ENCODE data around the gene UQCRC2.

UQCRC2 gene

DNA sequence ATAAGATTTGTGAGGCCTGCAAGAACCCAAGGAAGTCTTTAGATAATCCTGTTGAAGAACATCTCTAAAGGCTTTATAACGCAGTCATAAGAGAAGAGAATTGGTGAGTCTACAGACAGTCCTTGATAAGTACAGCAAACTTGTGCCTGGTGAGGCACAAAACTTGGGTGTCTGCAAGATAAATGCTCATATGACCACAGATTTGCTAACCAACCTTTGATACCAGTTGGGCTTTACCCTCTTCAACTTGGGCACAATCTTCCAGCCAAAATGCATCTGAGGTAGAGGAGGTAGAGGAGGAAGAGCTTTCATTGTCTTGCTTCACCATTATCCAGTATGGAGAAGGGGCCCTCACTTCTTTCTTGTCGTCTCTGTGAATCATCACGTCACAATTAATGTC lies 30.9 kb downstream of the UQCRC2 start:
- TF ChIP-seq, protein P1, sequence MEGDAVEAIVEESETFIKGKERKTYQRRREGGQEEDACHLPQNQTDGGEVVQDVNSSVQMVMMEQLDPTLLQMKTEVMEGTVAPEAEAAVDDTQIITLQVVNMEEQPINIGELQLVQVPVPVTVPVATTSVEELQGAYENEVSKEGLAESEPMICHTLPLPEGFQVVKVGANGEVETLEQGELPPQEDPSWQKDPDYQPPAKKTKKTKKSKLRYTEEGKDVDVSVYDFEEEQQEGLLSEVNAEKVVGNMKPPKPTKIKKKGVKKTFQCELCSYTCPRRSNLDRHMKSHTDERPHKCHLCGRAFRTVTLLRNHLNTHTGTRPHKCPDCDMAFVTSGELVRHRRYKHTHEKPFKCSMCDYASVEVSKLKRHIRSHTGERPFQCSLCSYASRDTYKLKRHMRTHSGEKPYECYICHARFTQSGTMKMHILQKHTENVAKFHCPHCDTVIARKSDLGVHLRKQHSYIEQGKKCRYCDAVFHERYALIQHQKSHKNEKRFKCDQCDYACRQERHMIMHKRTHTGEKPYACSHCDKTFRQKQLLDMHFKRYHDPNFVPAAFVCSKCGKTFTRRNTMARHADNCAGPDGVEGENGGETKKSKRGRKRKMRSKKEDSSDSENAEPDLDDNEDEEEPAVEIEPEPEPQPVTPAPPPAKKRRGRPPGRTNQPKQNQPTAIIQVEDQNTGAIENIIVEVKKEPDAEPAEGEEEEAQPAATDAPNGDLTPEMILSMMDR (IDR thresholded peaks at IDR 0.05; ENCODE audit: low read depth, low read length), result no peak

DNA sequence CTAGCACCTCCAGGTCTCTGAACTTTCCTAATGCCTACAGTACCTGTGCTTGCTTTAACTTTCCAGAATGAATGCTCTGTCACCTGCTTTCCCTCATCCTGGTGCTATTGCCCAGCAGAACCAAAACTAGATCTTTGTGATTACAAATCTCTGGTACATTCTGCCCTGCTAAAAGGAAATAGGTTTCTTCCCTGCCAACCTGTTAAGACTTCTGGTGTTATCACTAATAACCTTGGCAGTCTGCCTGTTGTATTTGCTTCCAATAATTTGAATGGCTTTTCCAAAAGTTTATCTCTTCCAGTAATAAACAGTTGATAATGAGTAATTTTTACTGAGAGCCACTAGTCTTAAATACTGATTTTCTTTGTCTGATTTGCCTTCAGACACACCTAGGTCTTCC lies 32.4 kb downstream of the UQCRC2 start:
- no peak overlapping the region for H3K4me3 ChIP-seq (ENCODE audit: low read depth, low read length)
- TF ChIP-seq, protein P1 (IDR thresholded peaks at IDR 0.05; ENCODE audit: low read depth, low read length), result no peak

More for the DNA sequence above, 30.9 kb downstream of the UQCRC2 start:
- H3K4me3 ChIP-seq (ENCODE audit: low read depth, low read length), result no peak overlapping the region

GRCh38 chr16:21986692-21987246 lies 33.6 kb downstream of the UQCRC2 start:
- TF ChIP-seq, protein P1 (IDR thresholded peaks at IDR 0.05; ENCODE audit: low read depth, low read length), result no peak
- H3K4me3 ChIP-seq (ENCODE audit: low read depth, low read length), result no peak overlapping the region

DNA sequence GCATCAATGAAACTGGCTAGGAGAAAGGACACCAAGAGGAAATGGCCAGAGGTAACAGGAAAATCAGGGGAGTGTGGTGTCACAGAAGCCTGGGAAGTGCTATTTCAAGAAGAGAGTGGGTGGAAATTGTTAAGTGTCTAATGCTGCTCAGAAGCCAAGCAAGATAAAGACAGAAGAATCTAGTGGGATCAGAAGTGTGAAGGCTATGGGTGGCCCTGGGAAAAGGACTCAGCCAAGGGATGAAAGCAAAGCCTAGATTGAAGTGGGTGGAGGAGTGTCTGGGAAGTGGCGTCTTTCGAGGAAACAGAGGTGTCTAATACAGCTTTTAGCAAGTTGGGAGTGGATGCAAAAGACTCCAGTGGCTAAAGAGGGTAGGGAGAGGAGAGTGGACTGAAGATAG lies 34.3 kb downstream of the UQCRC2 start:
- TF ChIP-seq, protein P1 (IDR thresholded peaks at IDR 0.05; ENCODE audit: low read depth, low read length), result no peak

GRCh38 chr16:21989133-21989532 lies 36.0 kb downstream of the UQCRC2 start:
- no peak overlapping the region for H3K4me3 ChIP-seq (ENCODE audit: low read depth, low read length)
- TF ChIP-seq, protein P1 (IDR thresholded peaks at IDR 0.05; ENCODE audit: low read depth, low read length), result no peak

More for the DNA sequence above, 34.3 kb downstream of the UQCRC2 start:
- H3K4me3 ChIP-seq (ENCODE audit: low read depth, low read length), result no peak overlapping the region

GRCh38 chr16:21989751-21990150 lies 36.6 kb downstream of the UQCRC2 start:
- TF ChIP-seq, protein P1 (IDR thresholded peaks at IDR 0.05; ENCODE audit: low read depth, low read length), result no peak

DNA sequence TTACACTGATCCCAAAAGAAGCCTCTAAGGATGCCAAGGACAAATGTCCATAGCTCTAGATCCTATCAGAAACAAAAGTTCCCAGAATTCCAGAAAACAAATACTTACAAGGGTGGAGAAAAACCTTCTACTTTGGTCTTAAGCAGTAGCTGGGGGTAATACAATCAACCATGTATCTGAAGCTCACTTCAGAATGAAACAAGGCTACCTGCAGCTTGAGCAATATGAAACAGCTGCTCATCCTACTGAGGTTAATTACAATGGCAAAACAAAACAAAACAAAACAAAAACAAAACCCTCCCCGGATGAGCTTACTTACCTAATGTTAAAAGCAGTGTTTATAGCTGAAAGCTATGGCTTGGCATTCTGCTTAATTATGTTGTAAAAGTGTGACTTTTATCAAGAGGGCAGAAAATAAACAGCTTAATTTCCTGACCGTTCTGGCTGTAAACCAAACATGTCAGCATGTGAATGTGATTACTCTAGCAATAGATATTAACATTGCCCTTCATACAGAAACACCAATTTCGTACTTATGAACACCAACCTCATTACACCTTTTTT lies 37.3 kb downstream of the UQCRC2 start:
- TF ChIP-seq, protein P1 (IDR thresholded peaks at IDR 0.05; ENCODE audit: low read depth, low read length), result no peak
- H3K4me3 ChIP-seq (ENCODE audit: low read depth, low read length), result no peak overlapping the region

More at GRCh38 chr16:21989751-21990150, 36.6 kb downstream of the UQCRC2 start:
- H3K4me3 ChIP-seq (ENCODE audit: low read depth, low read length), result no peak overlapping the region
